ENCODE data around the gene EXOC3. TPM values are rescaled to one million over a fixed set of nuclear protein-coding genes. Genes with fewer than 3 reads are reported as not detected.
A peak's percentile ranks its signal among the peaks of the same experiment; 100 is the strongest.

Gene EXOC3
- total RNA-seq, 1 experiment from 2014 or later, result 60.1 TPM

DNA sequence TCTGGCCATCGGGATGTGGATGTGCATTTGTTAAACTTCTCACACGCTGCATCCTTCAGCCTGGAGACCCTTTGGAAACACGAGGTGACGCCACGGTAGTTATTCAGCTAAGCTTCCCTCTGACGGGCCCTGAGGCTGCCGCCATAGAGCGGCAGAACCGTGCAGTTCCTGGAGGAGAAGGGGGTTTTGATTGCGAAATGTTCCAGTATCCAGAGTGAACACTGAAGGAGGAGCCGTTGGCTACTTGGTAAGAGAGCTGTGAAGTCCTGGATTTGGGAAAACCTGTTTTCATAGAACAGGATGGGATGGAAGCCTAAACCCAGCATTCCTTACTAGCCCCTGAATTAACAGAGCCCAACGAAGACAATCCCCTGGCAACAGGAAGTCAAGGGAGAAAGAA, 23.0 kb upstream of the EXOC3 start:
- no peaks in the 10 kb centered on the region for H3K9me3 Mint-ChIP-seq
- DNase-seq (ENCODE audit: low spot score), result no peak
- no peaks in the 10 kb centered on the region; the same call in 1 of the 2 replicates for H3K27me3 Mint-ChIP-seq (ENCODE audit: low read depth)
- H3K4me3 Mint-ChIP-seq, result no peak overlapping the region
- TF ChIP-seq JUN (CRISPR knock-in tag; IDR thresholded peaks at IDR 0.05) (no peak), NR1H2 (CRISPR knock-in tag; IDR thresholded peaks at IDR 0.05) (no peak), SMAD4 (CRISPR knock-in tag; IDR thresholded peaks at IDR 0.05) (no peak), ZNF317 (CRISPR knock-in tag; IDR thresholded peaks at IDR 0.05; ENCODE audit: borderline replicate concordance, low read depth) (no peak), OVOL2 (CRISPR knock-in tag; IDR thresholded peaks at IDR 0.05; ENCODE audit: borderline replicate concordance) (no peak), SOX15 (CRISPR knock-in tag; IDR thresholded peaks at IDR 0.05) (no peak), GABPB1 (CRISPR knock-in tag; IDR thresholded peaks at IDR 0.05) (no peak)
- TF ChIP-seq, protein P1, sequence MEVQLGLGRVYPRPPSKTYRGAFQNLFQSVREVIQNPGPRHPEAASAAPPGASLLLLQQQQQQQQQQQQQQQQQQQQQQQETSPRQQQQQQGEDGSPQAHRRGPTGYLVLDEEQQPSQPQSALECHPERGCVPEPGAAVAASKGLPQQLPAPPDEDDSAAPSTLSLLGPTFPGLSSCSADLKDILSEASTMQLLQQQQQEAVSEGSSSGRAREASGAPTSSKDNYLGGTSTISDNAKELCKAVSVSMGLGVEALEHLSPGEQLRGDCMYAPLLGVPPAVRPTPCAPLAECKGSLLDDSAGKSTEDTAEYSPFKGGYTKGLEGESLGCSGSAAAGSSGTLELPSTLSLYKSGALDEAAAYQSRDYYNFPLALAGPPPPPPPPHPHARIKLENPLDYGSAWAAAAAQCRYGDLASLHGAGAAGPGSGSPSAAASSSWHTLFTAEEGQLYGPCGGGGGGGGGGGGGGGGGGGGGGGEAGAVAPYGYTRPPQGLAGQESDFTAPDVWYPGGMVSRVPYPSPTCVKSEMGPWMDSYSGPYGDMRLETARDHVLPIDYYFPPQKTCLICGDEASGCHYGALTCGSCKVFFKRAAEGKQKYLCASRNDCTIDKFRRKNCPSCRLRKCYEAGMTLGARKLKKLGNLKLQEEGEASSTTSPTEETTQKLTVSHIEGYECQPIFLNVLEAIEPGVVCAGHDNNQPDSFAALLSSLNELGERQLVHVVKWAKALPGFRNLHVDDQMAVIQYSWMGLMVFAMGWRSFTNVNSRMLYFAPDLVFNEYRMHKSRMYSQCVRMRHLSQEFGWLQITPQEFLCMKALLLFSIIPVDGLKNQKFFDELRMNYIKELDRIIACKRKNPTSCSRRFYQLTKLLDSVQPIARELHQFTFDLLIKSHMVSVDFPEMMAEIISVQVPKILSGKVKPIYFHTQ (CRISPR knock-in tag; IDR thresholded peaks at IDR 0.05), result no peak
- TF ChIP-seq, protein P2, sequence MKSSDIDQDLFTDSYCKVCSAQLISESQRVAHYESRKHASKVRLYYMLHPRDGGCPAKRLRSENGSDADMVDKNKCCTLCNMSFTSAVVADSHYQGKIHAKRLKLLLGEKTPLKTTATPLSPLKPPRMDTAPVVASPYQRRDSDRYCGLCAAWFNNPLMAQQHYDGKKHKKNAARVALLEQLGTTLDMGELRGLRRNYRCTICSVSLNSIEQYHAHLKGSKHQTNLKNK (CRISPR knock-in tag; IDR thresholded peaks at IDR 0.05), result no peak
- TF ChIP-seq, protein P3, sequence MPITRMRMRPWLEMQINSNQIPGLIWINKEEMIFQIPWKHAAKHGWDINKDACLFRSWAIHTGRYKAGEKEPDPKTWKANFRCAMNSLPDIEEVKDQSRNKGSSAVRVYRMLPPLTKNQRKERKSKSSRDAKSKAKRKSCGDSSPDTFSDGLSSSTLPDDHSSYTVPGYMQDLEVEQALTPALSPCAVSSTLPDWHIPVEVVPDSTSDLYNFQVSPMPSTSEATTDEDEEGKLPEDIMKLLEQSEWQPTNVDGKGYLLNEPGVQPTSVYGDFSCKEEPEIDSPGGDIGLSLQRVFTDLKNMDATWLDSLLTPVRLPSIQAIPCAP (CRISPR knock-in tag; IDR thresholded peaks at IDR 0.05), result no peak
- TF ChIP-seq, protein P4, sequence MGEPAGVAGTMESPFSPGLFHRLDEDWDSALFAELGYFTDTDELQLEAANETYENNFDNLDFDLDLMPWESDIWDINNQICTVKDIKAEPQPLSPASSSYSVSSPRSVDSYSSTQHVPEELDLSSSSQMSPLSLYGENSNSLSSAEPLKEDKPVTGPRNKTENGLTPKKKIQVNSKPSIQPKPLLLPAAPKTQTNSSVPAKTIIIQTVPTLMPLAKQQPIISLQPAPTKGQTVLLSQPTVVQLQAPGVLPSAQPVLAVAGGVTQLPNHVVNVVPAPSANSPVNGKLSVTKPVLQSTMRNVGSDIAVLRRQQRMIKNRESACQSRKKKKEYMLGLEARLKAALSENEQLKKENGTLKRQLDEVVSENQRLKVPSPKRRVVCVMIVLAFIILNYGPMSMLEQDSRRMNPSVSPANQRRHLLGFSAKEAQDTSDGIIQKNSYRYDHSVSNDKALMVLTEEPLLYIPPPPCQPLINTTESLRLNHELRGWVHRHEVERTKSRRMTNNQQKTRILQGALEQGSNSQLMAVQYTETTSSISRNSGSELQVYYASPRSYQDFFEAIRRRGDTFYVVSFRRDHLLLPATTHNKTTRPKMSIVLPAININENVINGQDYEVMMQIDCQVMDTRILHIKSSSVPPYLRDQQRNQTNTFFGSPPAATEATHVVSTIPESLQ (CRISPR knock-in tag; IDR thresholded peaks at IDR 0.05), result no peak
- TF ChIP-seq, protein P5, sequence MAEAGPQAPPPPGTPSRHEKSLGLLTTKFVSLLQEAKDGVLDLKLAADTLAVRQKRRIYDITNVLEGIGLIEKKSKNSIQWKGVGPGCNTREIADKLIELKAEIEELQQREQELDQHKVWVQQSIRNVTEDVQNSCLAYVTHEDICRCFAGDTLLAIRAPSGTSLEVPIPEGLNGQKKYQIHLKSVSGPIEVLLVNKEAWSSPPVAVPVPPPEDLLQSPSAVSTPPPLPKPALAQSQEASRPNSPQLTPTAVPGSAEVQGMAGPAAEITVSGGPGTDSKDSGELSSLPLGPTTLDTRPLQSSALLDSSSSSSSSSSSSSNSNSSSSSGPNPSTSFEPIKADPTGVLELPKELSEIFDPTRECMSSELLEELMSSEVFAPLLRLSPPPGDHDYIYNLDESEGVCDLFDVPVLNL (CRISPR knock-in tag; IDR thresholded peaks at IDR 0.05; ENCODE audit: borderline replicate concordance, low read depth), result no peak
- TF ChIP-seq, protein P6, sequence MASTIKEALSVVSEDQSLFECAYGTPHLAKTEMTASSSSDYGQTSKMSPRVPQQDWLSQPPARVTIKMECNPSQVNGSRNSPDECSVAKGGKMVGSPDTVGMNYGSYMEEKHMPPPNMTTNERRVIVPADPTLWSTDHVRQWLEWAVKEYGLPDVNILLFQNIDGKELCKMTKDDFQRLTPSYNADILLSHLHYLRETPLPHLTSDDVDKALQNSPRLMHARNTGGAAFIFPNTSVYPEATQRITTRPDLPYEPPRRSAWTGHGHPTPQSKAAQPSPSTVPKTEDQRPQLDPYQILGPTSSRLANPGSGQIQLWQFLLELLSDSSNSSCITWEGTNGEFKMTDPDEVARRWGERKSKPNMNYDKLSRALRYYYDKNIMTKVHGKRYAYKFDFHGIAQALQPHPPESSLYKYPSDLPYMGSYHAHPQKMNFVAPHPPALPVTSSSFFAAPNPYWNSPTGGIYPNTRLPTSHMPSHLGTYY (CRISPR knock-in tag; IDR thresholded peaks at IDR 0.05), result no peak
- TF ChIP-seq, protein P7, sequence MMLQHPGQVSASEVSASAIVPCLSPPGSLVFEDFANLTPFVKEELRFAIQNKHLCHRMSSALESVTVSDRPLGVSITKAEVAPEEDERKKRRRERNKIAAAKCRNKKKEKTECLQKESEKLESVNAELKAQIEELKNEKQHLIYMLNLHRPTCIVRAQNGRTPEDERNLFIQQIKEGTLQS (CRISPR knock-in tag; conservative IDR thresholded peaks at IDR 0.05), result no peak
- TF ChIP-seq, protein P8, sequence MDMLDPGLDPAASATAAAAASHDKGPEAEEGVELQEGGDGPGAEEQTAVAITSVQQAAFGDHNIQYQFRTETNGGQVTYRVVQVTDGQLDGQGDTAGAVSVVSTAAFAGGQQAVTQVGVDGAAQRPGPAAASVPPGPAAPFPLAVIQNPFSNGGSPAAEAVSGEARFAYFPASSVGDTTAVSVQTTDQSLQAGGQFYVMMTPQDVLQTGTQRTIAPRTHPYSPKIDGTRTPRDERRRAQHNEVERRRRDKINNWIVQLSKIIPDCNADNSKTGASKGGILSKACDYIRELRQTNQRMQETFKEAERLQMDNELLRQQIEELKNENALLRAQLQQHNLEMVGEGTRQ (CRISPR knock-in tag; IDR thresholded peaks at IDR 0.05), result no peak
- no peak for ATAC-seq
- peak overlapping the region; percentile 63; the same call in 1 of the 2 replicates for H3K27ac Mint-ChIP-seq
- CTCF ChIA-PET, result interaction anchor here (0.9 to 1.4 kb wide), 5 partner anchors 11 to 83 kb away, joined by 3 to 4 read pairs (median 3); no protein-coding TSS in a partner anchor
- POLR2A ChIA-PET, result interaction anchor here (1.0 to 1.1 kb wide), 2 partner anchors 39 to 50 kb away, joined by 3 read pairs; no protein-coding TSS in a partner anchor
- peaks cover 11% of the 10 kb centered on the region; the same call in 1 of the 2 replicates for H3K4me1 Mint-ChIP-seq
- no peaks in the 10 kb centered on the region for H3K36me3 Mint-ChIP-seq

All from WTC11 (cell line).